GM19397 (cell line): ENCODE measurements around the gene BAIAP2.
"Not testable (repeated sequence)": the region's sequence is repeated elsewhere in the genome, so short reads cannot be mapped to it uniquely, and the experiment has no call there.

Experiments used
- ATAC-seq: cut with Tn5 transposase; IDR thresholded peaks from one replicate; pipeline ENCODE4 v1.9.1; 2021; ENCODE audit warnings: mild to moderate bottlenecking, moderate library complexity; ENCODE audit not compliant: unreplicated experiment

Gene BAIAP2

GRCh38 chr17:81000631-81001357, 34.2 kb upstream of the BAIAP2 start:
- no peak for ATAC-seq

DNA sequence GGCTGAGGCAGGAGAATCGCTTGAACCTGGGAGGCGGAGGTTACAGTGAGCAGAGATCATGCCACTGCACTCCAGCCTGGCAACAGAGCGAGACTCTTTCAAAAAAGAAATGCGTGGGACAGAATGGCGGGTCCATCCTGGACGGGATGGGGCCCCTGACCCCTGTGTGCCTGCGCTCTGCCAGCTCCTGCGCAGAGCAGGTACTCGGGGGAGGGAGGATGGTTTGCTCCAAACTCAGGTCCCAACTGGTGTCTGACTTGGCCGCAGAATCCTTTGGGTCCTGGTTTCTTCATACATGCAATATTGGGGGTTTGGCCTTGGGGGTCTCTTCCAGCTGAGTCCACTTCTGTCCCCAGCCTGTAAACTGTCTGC, 33.0 kb upstream of the BAIAP2 start:
- ATAC-seq: no peak

- ATAC-seq: no peak
Observed at GRCh38 chr17:81002409-81003361, 32.3 kb upstream of the BAIAP2 start.

- no peak for ATAC-seq
Observed at GRCh38 chr17:81003711-81004475, 31.1 kb upstream of the BAIAP2 start.

GRCh38 chr17:81006891-81007290, 28.1 kb upstream of the BAIAP2 start:
- ATAC-seq: no peak

DNA sequence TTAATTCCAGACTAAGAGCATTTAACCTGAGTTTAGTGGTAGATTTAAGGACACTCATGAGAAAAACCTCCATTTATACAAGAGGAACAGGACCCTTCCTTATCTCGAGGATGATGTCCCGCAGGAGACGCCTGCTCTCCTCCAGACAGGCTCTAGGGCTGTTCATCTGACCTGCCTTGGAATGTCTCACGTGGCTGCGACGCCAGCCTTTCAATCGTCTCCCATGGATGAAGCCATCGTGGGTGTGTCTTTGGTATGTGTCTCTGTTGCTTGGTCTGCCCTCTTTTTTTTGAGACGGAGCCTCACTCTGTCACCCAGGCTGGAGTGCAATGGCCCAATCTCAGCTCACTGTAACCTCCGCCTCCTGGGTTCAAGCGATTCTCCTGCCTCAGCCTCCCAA, 26.8 kb upstream of the BAIAP2 start:
- ATAC-seq: no peak

- no peak for ATAC-seq
Observed at GRCh38 chr17:81009136-81009535, 25.8 kb upstream of the BAIAP2 start.

- ATAC-seq: no peak
Observed at GRCh38 chr17:81010935-81011334, 24.0 kb upstream of the BAIAP2 start.

- ATAC-seq: no peak
Observed at GRCh38 chr17:81011951-81012350, 23.0 kb upstream of the BAIAP2 start.

DNA sequence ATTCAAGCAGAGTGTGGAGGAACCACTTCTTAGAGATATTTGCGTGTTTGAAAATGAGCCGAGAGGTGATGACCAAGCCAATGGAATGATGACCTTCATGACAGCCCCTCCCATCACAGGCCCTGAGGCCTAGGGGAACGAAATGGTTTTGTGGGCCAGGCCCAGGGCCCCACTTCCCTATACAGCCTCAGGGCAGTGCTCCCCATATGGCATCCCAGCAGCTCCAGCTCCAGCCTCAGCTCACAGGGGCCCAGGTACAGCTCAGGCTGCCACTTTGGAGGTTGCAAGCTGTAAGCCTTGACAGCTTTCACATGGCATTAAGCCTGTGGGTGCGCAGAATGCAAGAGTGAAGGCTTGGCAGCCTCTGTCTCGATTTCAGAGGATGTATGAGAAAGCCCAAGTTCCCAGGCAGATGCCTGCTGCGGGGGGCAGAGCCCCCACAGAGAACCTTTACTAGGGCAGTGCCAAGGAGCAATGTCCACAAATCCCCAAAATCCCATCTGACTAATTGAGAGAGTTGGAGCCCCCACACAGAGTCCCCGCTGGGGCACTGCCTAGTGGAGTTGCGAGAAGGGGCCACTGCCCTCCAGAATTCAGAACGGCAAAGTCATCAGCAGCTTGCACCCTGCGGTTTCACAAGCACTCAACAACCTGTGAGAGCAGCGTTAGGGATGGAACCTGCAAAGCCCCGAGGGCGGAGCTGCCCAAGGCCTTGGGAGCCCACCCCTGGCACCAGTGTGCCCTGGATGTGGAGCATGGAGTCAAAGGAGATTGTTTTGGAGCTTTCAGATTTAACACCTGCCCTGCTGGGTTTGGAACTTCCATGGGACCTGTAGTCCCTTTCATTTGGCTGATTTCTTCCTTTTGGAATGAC, 22.1 kb upstream of the BAIAP2 start:
- ATAC-seq: no peak

DNA sequence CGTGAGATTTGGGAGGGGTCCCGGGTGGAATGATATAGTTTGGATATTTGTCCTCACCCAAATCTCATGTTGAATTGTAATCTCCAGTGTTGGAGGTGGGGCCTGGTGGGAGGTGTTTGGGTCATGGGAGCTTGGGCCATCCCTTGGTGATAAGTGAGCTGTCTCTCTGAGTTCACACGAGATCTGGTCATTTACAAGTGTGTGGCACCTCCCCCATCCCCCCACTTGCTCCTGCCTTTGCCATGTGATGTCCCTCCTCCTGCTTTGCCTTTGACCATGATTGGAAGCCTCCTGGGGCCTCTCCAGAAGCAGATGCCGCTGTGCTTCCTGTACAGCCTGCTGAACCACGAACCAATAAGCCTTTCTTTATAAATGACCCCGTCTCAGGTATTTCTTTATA, 21.3 kb upstream of the BAIAP2 start:
- no peak for ATAC-seq

GRCh38 chr17:81015136-81015535, 19.8 kb upstream of the BAIAP2 start:
- ATAC-seq: no peak

DNA sequence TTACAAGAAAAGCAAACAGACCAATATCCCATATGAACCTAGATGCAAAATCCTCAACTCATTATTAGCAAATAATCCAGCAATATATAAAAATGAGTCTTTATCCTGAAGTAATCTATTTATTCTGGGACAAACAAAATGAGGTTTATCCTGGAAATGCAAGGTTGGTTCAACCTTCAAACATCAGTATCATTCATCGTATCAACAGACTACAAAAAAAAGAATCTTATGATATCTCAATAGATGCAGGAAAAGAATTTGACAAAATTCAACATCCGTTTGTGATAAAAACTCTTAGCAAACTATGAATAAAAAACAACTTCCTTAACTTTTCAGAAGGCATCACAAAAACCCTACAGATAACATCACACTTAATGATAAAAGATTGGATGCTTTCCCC, 18.4 kb upstream of the BAIAP2 start:
- no peak for ATAC-seq

GRCh38 chr17:81017330-81017729, 17.6 kb upstream of the BAIAP2 start:
- not testable (repeated sequence) for ATAC-seq

DNA sequence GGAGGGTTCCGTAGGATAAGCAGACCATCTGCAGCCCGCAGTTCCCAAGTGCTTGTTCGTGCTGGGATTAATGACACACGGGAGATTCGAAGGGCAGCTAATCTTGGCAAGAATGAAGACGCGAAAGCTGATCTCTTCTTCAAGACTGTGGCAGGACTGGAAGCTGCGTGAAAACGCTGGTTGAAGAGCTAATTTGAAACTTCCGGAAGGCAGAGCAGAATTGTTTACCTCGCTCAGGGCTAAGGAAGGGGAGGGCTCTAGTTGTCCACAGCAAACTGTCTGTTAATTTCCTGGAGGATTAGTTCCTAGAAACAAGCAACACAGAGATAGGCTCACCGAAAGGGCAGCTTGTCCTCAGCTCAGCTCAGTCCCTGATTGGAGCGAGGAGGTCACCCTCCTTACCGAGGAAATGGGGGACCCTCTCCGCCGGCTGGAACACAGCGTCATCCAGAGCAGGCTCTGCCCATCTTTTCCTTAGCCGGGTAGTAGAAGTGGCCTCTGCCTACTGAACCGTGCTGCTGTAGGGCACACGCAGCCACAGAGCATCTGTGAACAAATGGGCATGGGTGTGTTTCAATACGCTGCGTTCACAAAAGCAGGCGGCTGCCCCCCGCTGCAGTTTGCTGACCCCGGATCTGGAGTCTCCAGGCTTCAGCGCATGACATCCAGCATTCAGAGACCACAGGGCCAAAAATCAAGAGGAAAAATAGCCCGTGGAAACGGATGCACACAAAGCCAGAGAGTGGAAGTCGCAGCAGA, 16.7 kb upstream of the BAIAP2 start:
- no peak for ATAC-seq

- no peak for ATAC-seq
Observed at GRCh38 chr17:81019563-81020442, 15.1 kb upstream of the BAIAP2 start.

- no peak for ATAC-seq
Observed at GRCh38 chr17:81020443-81020766, 14.5 kb upstream of the BAIAP2 start.

- ATAC-seq: no peak
Observed at GRCh38 chr17:81020767-81021497, 14.0 kb upstream of the BAIAP2 start.
